GM12872 (cell line): ENCODE results near the gene DCP1A.

Experiments
- TF ChIP-seq, protein P1 (sequence below): IDR thresholded peaks from 3 replicates; pipeline ENCODE4 v1.5.1; 2011; ENCODE audit warnings: low read depth, mild to moderate bottlenecking, low read length, moderate library complexity; ENCODE audit not compliant: insufficient read depth

Gene DCP1A

DNA sequence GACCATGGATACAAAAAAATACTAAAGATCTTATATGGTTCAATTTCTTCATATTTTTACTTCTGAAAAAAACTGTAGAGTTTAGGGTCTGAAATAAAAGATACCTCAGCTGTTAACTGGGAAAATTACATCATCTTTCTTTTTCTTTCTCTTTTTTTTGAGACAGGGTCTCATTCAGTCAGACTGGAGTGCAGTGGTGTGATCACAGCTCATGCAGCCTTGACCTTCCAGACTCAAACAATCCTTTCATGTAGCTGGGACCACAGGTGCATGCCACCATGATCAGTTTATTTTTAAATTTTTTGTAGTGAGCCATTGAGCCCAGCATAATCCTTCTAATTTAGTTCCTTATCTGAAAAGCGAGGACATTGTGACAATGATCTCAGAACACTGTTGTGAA, 51.9 kb downstream of the DCP1A start:
- TF ChIP-seq, protein P1, sequence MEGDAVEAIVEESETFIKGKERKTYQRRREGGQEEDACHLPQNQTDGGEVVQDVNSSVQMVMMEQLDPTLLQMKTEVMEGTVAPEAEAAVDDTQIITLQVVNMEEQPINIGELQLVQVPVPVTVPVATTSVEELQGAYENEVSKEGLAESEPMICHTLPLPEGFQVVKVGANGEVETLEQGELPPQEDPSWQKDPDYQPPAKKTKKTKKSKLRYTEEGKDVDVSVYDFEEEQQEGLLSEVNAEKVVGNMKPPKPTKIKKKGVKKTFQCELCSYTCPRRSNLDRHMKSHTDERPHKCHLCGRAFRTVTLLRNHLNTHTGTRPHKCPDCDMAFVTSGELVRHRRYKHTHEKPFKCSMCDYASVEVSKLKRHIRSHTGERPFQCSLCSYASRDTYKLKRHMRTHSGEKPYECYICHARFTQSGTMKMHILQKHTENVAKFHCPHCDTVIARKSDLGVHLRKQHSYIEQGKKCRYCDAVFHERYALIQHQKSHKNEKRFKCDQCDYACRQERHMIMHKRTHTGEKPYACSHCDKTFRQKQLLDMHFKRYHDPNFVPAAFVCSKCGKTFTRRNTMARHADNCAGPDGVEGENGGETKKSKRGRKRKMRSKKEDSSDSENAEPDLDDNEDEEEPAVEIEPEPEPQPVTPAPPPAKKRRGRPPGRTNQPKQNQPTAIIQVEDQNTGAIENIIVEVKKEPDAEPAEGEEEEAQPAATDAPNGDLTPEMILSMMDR, result no peak

DNA sequence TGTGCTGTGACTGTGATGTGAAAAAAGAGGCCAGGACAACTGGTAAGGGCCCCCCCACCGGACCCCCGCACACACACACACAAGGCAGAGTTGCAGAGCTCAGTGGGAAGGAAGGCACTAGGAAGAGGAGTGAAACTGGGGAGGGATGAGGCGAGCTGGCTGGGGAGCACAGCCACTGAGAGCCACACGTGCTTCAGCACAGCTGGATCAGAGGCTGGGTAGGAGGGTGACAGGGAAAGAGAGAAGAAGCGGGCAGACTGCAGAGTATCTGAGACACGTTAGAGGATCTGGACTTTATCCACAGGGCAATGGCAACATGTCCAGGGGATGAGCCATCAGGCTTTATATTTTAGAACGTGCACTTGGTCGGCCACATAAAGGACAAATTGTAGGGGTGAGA, 53.5 kb downstream of the DCP1A start:
- TF ChIP-seq, protein P1, result no peak

DNA sequence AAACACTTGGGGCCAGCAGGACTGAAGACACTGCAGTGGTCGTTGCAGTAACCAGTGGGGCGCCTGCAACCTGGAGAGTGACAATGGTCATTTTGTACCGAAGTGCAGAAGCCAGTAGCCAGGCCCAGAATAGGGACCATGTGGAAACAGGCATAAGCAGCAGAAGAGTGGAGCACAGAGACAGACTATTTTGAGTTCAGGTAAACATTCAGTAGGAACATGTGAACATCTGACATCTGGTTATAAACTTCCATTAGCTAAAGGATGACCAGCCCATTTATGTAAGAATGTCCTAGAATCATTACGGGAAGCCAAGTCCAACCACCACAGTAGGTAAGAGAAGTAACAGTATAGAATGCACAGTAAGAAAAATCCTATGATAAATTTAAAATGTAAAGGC, 59.1 kb downstream of the DCP1A start:
- TF ChIP-seq, protein P1, result no peak

DNA sequence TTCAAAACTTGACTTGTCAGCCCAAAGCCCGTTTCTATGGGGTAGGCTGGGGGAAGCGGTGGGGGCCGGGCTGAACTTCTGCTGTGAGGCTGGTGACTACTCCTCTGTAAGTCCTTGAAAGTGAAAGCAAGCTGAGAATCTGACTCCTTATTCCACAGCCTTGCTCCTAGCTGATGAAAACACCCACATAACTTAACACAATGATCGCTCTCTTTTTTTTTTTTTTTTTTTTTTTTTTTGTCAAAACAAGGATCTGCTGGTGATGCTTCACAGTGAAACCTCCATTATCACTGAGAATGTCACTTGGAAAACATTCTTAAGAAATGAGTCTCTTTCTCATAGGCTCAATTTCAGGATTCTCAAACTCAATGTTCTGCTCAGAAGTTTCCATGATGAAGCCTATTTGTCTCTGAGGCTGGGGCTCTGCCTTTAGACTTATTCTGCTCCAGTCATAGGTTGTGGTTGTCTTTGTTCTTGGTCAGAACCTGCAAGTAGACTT, 60.2 kb downstream of the DCP1A start:
- TF ChIP-seq, protein P1, result no peak

GRCh38 chr3:53286727-53287126, 60.6 kb downstream of the DCP1A start:
- TF ChIP-seq, protein P1, result no peak

DNA sequence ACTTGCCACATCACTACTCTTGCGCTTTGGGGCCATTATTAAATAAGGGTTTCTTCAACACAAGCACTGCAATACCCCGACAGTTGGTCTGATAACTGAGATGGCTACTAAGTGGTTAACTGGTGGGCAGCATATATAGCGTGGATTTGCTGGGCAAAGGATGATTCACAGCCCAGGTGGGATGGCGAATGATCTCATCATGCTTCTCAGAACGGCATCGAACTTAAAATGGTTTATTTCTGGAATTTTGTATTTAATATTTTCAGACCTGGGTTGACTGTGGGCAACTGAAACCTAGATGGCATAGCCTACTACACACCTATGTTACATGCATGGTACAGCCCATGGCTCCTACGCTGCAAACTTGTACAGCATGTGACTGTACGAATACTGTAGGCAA, 64.8 kb downstream of the DCP1A start:
- TF ChIP-seq, protein P1, result no peak

- TF ChIP-seq, protein P1, result no peak
Observed at GRCh38 chr3:53278667-53279066, 68.7 kb downstream of the DCP1A start.

DNA sequence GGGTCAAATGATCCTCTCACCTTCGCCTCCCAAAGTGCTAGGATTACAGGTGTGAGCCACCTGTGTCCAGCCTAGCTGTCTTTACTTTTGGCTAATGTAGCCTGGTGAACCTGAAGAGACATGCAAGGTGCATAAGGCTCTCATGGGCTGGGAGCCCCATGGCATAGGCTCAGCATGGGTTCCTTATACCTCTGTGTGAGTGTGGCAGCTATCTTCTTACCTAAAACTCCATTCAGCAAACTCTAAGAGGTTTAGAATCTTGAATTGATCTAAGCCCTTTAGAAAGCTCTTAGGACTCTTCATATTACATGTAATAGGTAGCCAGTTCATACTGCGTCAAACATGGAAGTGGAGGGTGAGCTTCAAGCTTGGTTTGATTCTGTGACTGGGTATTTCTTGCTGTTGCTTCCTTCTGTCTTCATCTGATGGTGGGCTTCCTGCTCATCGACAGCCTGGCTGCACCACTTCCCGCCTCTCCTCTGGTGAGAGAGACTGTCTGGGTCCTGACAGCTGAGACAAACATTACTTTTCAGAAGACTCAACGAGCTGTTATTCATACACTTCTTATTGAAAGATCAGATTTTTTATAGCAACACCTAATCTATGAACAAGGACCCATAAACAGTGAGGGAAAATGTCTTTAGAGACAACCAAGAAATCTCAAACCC, 72.3 kb downstream of the DCP1A start:
- TF ChIP-seq, protein P1, result no peak
